Esophagus squamous epithelium (tissue), 5 donors: ENCODE results near the gene MTR. TPM values are rescaled to one million over a fixed set of nuclear protein-coding genes. Genes with fewer than 3 reads are reported as not detected.

ENCODE experiments used
- DNase-seq: peaks from one replicate; lab custom pipeline; 2025; lab: John Stamatoyannopoulos, UW
- H3K27ac ChIP-seq, 4 donors: fragments of 200-600 bp; sonication (generic); one replicate each; pipeline ENCODE4 v1.5.1; 2016 to 2019; ENCODE audit warnings: mild to moderate bottlenecking in 1 of 4
- H3K27me3 ChIP-seq, 4 donors: fragments of 200-600 bp; sonication (generic); 1 replicate in 3 of 4; 2 replicates in 1 of 4; pipeline versions ENCODE4 v1.5.1 to v1.6.0; 2017 to 2021; ENCODE audit warnings: antibody characterized with exemption in 1 of 4
- H3K36me3 ChIP-seq, 3 donors: fragments of 200-600 bp; sonication (generic); one replicate each; pipeline ENCODE4 v1.5.1; 2016 to 2019
- H3K4me1 ChIP-seq, 3 donors: fragments of 200-600 bp; sonication (generic); one replicate each; pipeline ENCODE4 v1.5.1; 2017 to 2019
- H3K4me3 ChIP-seq, 4 donors: fragments of 200-600 bp; sonication (generic); 1 replicate in 3 of 4; 2 replicates in 1 of 4; pipeline ENCODE4 v1.5.1; 2016 to 2019; ENCODE audit warnings: mild to moderate bottlenecking in 2 of 4, moderate library complexity in 1 of 4
- H3K9me3 ChIP-seq, 3 donors: fragments of 200-600 bp; sonication (generic); one replicate each; pipeline ENCODE4 v1.5.1; 2016 to 2019
- CTCF ChIP-seq, 6 experiments: fragments of 450-650 bp in 4 of 6; fragments of 200-600 bp in 2 of 6; sonication (generic) in 2 of 6; IDR thresholded peaks; one replicate each; pipeline ENCODE4 v1.5.1; 2016 to 2019; ENCODE audit warnings: antibody characterized with exemption in 6 of 6, mild to moderate bottlenecking in 4 of 6, moderate library complexity in 4 of 6
- POLR2A ChIP-seq, 4 donors: fragments of 450-650 bp; IDR thresholded peaks; one replicate each; pipeline ENCODE4 v1.6.1; 2017; ENCODE audit warnings: antibody characterized with exemption in 4 of 4, mild to moderate bottlenecking in 4 of 4, moderate library complexity in 3 of 4
- WGBS, 2 donors: methylation state at CpG; one replicate each; pipeline ENCODE4 v1.1.5; 2018; 5-methylcytosine and 5-hydroxymethylcytosine counted together
- intact Hi-C: fragments of 100-400 bp; cut with DNase I; formaldehyde crosslinking; loops from one replicate; pipeline ENCODE4 v1.15.0; 2022
- total RNA-seq, 4 donors: library from RNA; depleted of rRNA; stranded (reverse); fragments of >200 nt; gene quantifications; one replicate each; pipeline ENCODE4 v1.1.0, GENCODE V29; 2016
- donor health status: DM: yes; HTN: yes; CAD: no.

The MTR gene
- total RNA-seq, 4 donors from 2014 or later = 5.8 to 21.6 (median 9.1) TPM

- Histone ChIP-seq H3K27ac (no peak overlapping the region), H3K4me1 (no peaks in the 10 kb centered on the region), H3K4me3 (no peak overlapping the region), H3K27me3 (no peaks in the 10 kb centered on the region), H3K36me3 (no peaks in the 10 kb centered on the region), H3K9me3 (no peaks in the 10 kb centered on the region)
- WGBS, 2 donors = 59 to 75% methylated on average over 2 of the region's 2 CpGs
- intact Hi-C loops = no loop called here
- DNase-seq = no peak
- no peak for TF ChIP-seq CTCF (IDR thresholded peaks at IDR 0.05)
- TF ChIP-seq POLR2A (IDR thresholded peaks at IDR 0.05) = no peak
Measured at GRCh38 chr1:236944556-236944955, 149.5 kb downstream of the MTR start.

- Histone ChIP-seq H3K9me3 (no peaks in the 10 kb centered on the region), H3K27me3 (no peaks in the 10 kb centered on the region), H3K4me1 (no peaks in the 10 kb centered on the region), H3K27ac (no peak overlapping the region), H3K36me3 (no peaks in the 10 kb centered on the region), H3K4me3 (no peak overlapping the region)
- DNase-seq = no peak
- TF ChIP-seq POLR2A (IDR thresholded peaks at IDR 0.05) = no peak
- no peak for TF ChIP-seq CTCF (IDR thresholded peaks at IDR 0.05)
- whole genome bisulfite sequencing, 2 donors = 85 to 96% methylated on average over 3 of the region's 3 CpGs
- intact Hi-C loops = no loop called here
Measured at GRCh38 chr1:236945002-236945401, 149.9 kb downstream of the MTR start.

DNA sequence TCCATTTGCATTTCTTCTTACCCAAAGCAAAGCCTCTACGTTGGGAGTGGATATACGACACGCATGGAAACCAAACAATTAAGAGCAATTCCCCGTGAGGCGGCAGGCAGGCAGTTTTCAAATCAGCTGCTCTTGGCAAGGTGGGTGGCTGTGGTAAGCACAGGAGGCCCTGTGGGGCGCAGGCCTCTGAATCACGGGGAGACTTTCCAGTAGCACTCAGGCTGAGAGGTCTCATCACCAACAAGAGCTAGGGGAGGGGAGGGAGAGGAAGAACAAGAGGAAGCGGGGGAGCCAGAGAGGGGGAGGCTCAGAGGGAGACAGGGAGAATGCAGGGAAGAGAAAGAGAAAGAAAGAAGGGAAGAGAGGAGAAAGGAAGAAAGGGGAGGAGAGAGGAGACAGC, 152.7 kb downstream of the MTR start:
- H3K27ac ChIP-seq = no peak overlapping the region
- 59 to 63% methylated on average over 7 to 8 of the region's 8 CpGs for WGBS, 2 donors
- no peaks in the 10 kb centered on the region for H3K4me1 ChIP-seq
- H3K9me3 ChIP-seq = no peaks in the 10 kb centered on the region
- no peaks in the 10 kb centered on the region for H3K27me3 ChIP-seq
- no peak for TF ChIP-seq CTCF (IDR thresholded peaks at IDR 0.05)
- intact Hi-C loops = no loop called here
- no peaks in the 10 kb centered on the region for H3K36me3 ChIP-seq
- no peak overlapping the region for H3K4me3 ChIP-seq
- DNase-seq = no peak

GRCh38 chr1:236948381-236948780, 153.3 kb downstream of the MTR start:
- no peaks in the 10 kb centered on the region for H3K36me3 ChIP-seq
- H3K9me3 ChIP-seq = no peaks in the 10 kb centered on the region
- intact Hi-C loops = no loop called here
- H3K27me3 ChIP-seq = no peaks in the 10 kb centered on the region
- TF ChIP-seq CTCF (IDR thresholded peaks at IDR 0.05) = no peak
- no peak for TF ChIP-seq POLR2A (IDR thresholded peaks at IDR 0.05)
- 74 to 80% methylated on average over 3 to 4 of the region's 4 CpGs for WGBS, 2 donors
- DNase-seq = no peak
- no peaks in the 10 kb centered on the region for H3K4me1 ChIP-seq
- H3K27ac ChIP-seq = no peak overlapping the region
- no peak overlapping the region for H3K4me3 ChIP-seq

DNA sequence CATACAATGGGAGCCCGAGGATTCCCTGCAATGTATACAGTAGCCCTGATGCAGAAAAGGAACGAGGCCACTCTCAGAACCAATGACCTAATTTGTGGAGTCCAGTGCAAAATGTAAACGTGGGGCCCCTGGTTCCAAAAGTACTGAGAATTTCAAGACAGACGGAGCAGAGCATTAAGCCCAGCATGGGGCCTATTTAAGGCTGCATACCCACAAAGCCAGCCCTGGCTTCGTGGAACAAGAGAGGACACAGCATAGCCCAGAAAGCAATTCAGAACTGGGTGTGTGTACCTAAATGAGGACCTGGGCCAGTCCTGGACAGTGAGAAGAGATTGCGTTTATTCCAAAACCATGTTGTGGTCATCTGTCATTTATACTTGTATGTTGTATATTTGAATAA, 153.9 kb downstream of the MTR start:
- no peak for TF ChIP-seq POLR2A (IDR thresholded peaks at IDR 0.05)
- TF ChIP-seq CTCF (IDR thresholded peaks at IDR 0.05) = no peak
- DNase-seq = no peak
- H3K4me3 ChIP-seq = no peak overlapping the region
- intact Hi-C loops = no loop called here
- no peaks in the 10 kb centered on the region for H3K4me1 ChIP-seq
- no peaks in the 10 kb centered on the region for H3K36me3 ChIP-seq
- 61 to 67% methylated on average over 6 of the region's 6 CpGs for WGBS, 2 donors
- no peaks in the 10 kb centered on the region for H3K27me3 ChIP-seq
- no peaks in the 10 kb centered on the region for H3K9me3 ChIP-seq
- H3K27ac ChIP-seq = no peak overlapping the region
